Peyer's patch (tissue), 4 donors: ENCODE results near the gene KLF13. TPM values are rescaled to one million over a fixed set of nuclear protein-coding genes. Genes with fewer than 3 reads are reported as not detected.
A peak's percentile ranks its signal among the peaks of the same experiment; 100 is the strongest.

Source experiments
- DNase-seq, 3 donors: peaks; one replicate each; pipeline ENCODE4 v3.0.0-alpha.2; 2017 to 2019
- H3K27ac ChIP-seq, 4 donors: fragments of 200-600 bp; sonication (generic); one replicate each; pipeline ENCODE4 v1.5.1; 2016 to 2019
- H3K27me3 ChIP-seq, 2 donors: fragments of 200-600 bp; sonication (generic); one replicate each; pipeline ENCODE4 v1.5.1; 2019
- H3K36me3 ChIP-seq, 3 donors: fragments of 200-600 bp; sonication (generic); one replicate each; pipeline ENCODE4 v1.5.1; 2016 to 2019
- H3K4me1 ChIP-seq, 4 donors: fragments of 200-600 bp; sonication (generic); one replicate each; pipeline ENCODE4 v1.5.1; 2016 to 2019
- H3K4me3 ChIP-seq, 4 donors: fragments of 200-600 bp; sonication (generic); 1 replicate in 3 of 4; 2 replicates in 1 of 4; pipeline ENCODE4 v1.5.1; 2016 to 2019; ENCODE audit warnings: mild to moderate bottlenecking in 1 of 4
- H3K9me3 ChIP-seq, 4 donors: fragments of 200-600 bp; sonication (generic); one replicate each; pipeline ENCODE4 v1.5.1; 2016 to 2019; ENCODE audit warnings: mild to moderate bottlenecking in 1 of 4
- CTCF ChIP-seq, 6 experiments: fragments of 450-650 bp in 4 of 6; fragments of 200-600 bp in 2 of 6; sonication (generic) in 1 of 6; IDR thresholded peaks; one replicate each; pipeline ENCODE4 v1.5.1; 2017 to 2019; ENCODE audit warnings: antibody characterized with exemption in 6 of 6, mild to moderate bottlenecking in 3 of 6, moderate library complexity in 1 of 6
- POLR2A ChIP-seq, 2 donors: fragments of 450-650 bp; IDR thresholded peaks; one replicate each; pipeline ENCODE4 v1.5.1; 2017; ENCODE audit warnings: antibody characterized with exemption in 2 of 2, mild to moderate bottlenecking in 2 of 2, moderate library complexity in 2 of 2
- total RNA-seq, 4 donors: library from RNA; depleted of rRNA; stranded (reverse); fragments of >200 nt; gene quantifications; one replicate each; pipeline ENCODE4 v1.1.0, GENCODE V29; 2016

Gene KLF13
- total RNA-seq, 4 donors from 2014 or later: 51.2 to 80.4 (median 75.6) TPM

- H3K27ac ChIP-seq: peak overlapping the region; percentile 88 to 96 (median 90)
These were observed 20.7 kb downstream of the KLF13 start for GRCh38 chr15:31347067-31347975.

GRCh38 chr15:31347981-31348803 lies 21.6 kb downstream of the KLF13 start:
- TF ChIP-seq POLR2A (IDR thresholded peaks at IDR 0.05) (no peak), CTCF (IDR thresholded peaks at IDR 0.05) (no peak)
- H3K27ac ChIP-seq: peak overlapping the region; percentile 88 to 96 (median 90)
- DNase-seq: no peak
- H3K4me1 ChIP-seq: peaks cover 41 to 97% (median 71%) of the 10 kb centered on the region in 4 donors
- no peaks in the 10 kb centered on the region for H3K27me3 ChIP-seq
- no peaks in the 10 kb centered on the region for H3K9me3 ChIP-seq
- no peak overlapping the region for H3K4me3 ChIP-seq
- H3K36me3 ChIP-seq: peaks cover 0 to 9% (median 0%) of the 10 kb centered on the region in 3 donors

More at GRCh38 chr15:31347067-31347975, 20.7 kb downstream of the KLF13 start:
- Histone ChIP-seq H3K9me3 (no peaks in the 10 kb centered on the region), H3K4me1 (peaks cover 41 to 97% (median 71%) of the 10 kb centered on the region in 4 donors), H3K4me3 (peak overlapping the region in 3 of 4 donors; percentile 32 to 43 (median 40)), H3K36me3 (peaks cover 0 to 9% (median 0%) of the 10 kb centered on the region in 3 donors), H3K27me3 (no peaks in the 10 kb centered on the region)
- TF ChIP-seq POLR2A (IDR thresholded peaks at IDR 0.05): no peak
- TF ChIP-seq CTCF (IDR thresholded peaks at IDR 0.05): no peak
- DNase-seq: peak in 2 of 3 donors; percentile 78 to 88

GRCh38 chr15:31349233-31350141 lies 22.9 kb downstream of the KLF13 start:
- Histone ChIP-seq H3K4me1 (peaks cover 35 to 97% (median 69%) of the 10 kb centered on the region in 4 donors), H3K9me3 (no peaks in the 10 kb centered on the region), H3K36me3 (peaks cover 0 to 9% (median 0%) of the 10 kb centered on the region in 3 donors), H3K27me3 (no peaks in the 10 kb centered on the region), H3K4me3 (no peak overlapping the region), H3K27ac (peak overlapping the region in 3 of 4 donors; percentile 4 to 89 (median 4))
- no peak for DNase-seq
- TF ChIP-seq POLR2A (IDR thresholded peaks at IDR 0.05) (no peak), CTCF (IDR thresholded peaks at IDR 0.05) (no peak)

- Histone ChIP-seq H3K9me3 (no peaks in the 10 kb centered on the region), H3K36me3 (peaks cover 0 to 16% (median 0%) of the 10 kb centered on the region in 3 donors), H3K4me3 (no peak overlapping the region), H3K27me3 (no peaks in the 10 kb centered on the region), H3K27ac (peak overlapping the region in 2 of 4 donors; percentile 23 to 89), H3K4me1 (peaks cover 28 to 97% (median 64%) of the 10 kb centered on the region in 4 donors)
- no peak for DNase-seq
- TF ChIP-seq POLR2A (IDR thresholded peaks at IDR 0.05) (no peak), CTCF (IDR thresholded peaks at IDR 0.05) (no peak)
These were observed 24.1 kb downstream of the KLF13 start for GRCh38 chr15:31350771-31351170.
